ENCODE measurements around the gene CBX6. TPM values are rescaled to one million over a fixed set of nuclear protein-coding genes. Genes with fewer than 3 reads are reported as not detected.

CBX6 gene
- total RNA-seq, 1 experiment from 2014 or later: 119 TPM

GRCh38 chr22:38879108-38879729, 7.2 kb upstream of the CBX6 start:
- intact Hi-C loops (cut with micrococcal nuclease; ENCODE audit: unreplicated experiment): loop anchor here (10.0 kb wide), 1 partner anchor 426 kb away; no protein-coding TSS in a partner anchor
- no peak overlapping the region for H3K27ac ChIP-seq (ENCODE audit: low read depth, low read length, poor library complexity, severe bottlenecking)
- no peak for TF ChIP-seq EZH2 (IDR thresholded peaks at IDR 0.05; ENCODE audit: borderline replicate concordance, low read depth, low read length, poor library complexity, severe bottlenecking)
- TF ChIP-seq CTCF (conservative IDR thresholded peaks at IDR 0.05; ENCODE audit: low read depth, low read length): no peak
- H3K27me3 ChIP-seq (replicated peaks; ENCODE audit: insufficient read depth, low read depth, low read length, poor library complexity): no peaks in the 10 kb centered on the region
- no peak overlapping the region for H3K4me3 ChIP-seq (ENCODE audit: low read depth, low read length, poor library complexity, severe bottlenecking)
- no peaks in the 10 kb centered on the region for H3K36me3 ChIP-seq (ENCODE audit: insufficient read depth, low read length, poor library complexity, severe bottlenecking)
- ChIA-PET POLR2A (ENCODE audit: low non-redundant PET) (no interaction called here), CTCF (no interaction called here)
- H3K9me3 ChIP-seq (ENCODE audit: low read depth, low read length, poor library complexity, severe bottlenecking): no peaks in the 10 kb centered on the region
- no TSS peak for BruUV-seq (replicated peaks)
- peaks cover 8% of the 10 kb centered on the region for H3K4me1 ChIP-seq (ENCODE audit: insufficient read depth, low read length, poor library complexity, severe bottlenecking)
- peak; percentile 76 for DNase-seq (ENCODE audit: low spot score)

- H3K4me1 ChIP-seq (ENCODE audit: insufficient read depth, low read length, poor library complexity, severe bottlenecking): peaks cover 8% of the 10 kb centered on the region
- no TSS peak for BruUV-seq (replicated peaks)
- H3K4me3 ChIP-seq (ENCODE audit: low read depth, low read length, poor library complexity, severe bottlenecking): no peak overlapping the region
- no peaks in the 10 kb centered on the region for H3K27me3 ChIP-seq (replicated peaks; ENCODE audit: insufficient read depth, low read depth, low read length, poor library complexity)
- H3K36me3 ChIP-seq (ENCODE audit: insufficient read depth, low read length, poor library complexity, severe bottlenecking): no peaks in the 10 kb centered on the region
- H3K27ac ChIP-seq (ENCODE audit: low read depth, low read length, poor library complexity, severe bottlenecking): no peak overlapping the region
- TF ChIP-seq EZH2 (IDR thresholded peaks at IDR 0.05; ENCODE audit: borderline replicate concordance, low read depth, low read length, poor library complexity, severe bottlenecking) (no peak), CTCF (conservative IDR thresholded peaks at IDR 0.05; ENCODE audit: low read depth, low read length) (no peak)
- CTCF ChIA-PET: no interaction called here
- H3K9me3 ChIP-seq (ENCODE audit: low read depth, low read length, poor library complexity, severe bottlenecking): no peaks in the 10 kb centered on the region
- intact Hi-C loops (cut with micrococcal nuclease; ENCODE audit: unreplicated experiment): loop anchor here (10.0 kb wide), 1 partner anchor 427 kb away; no protein-coding TSS in a partner anchor
- POLR2A ChIA-PET (ENCODE audit: low non-redundant PET): no interaction called here
- DNase-seq (ENCODE audit: low spot score): no peak
These were observed 6.0 kb upstream of the CBX6 start for GRCh38 chr22:38878001-38878400.

GRCh38 chr22:38874529-38875222, 2.7 kb upstream of the CBX6 start:
- POLR2A ChIA-PET (ENCODE audit: low non-redundant PET): no interaction called here
- DNase-seq (ENCODE audit: low spot score): no peak
- BruUV-seq (replicated peaks): no TSS peak
- Histone ChIP-seq H3K27me3 (replicated peaks; ENCODE audit: insufficient read depth, low read depth, low read length, poor library complexity) (no peaks in the 10 kb centered on the region), H3K9me3 (ENCODE audit: low read depth, low read length, poor library complexity, severe bottlenecking) (no peaks in the 10 kb centered on the region), H3K36me3 (ENCODE audit: insufficient read depth, low read length, poor library complexity, severe bottlenecking) (peaks cover 5% of the 10 kb centered on the region), H3K27ac (ENCODE audit: low read depth, low read length, poor library complexity, severe bottlenecking) (no peak overlapping the region), H3K4me1 (ENCODE audit: insufficient read depth, low read length, poor library complexity, severe bottlenecking) (peaks cover 18% of the 10 kb centered on the region), H3K4me3 (ENCODE audit: low read depth, low read length, poor library complexity, severe bottlenecking) (no peak overlapping the region)
- CTCF ChIA-PET: no interaction called here
- intact Hi-C loops (cut with micrococcal nuclease; ENCODE audit: unreplicated experiment): loop anchor here (5.0 to 10.0 kb wide), 2 partner anchors 243 to 430 kb away; no protein-coding TSS in a partner anchor
- TF ChIP-seq EZH2 (IDR thresholded peaks at IDR 0.05; ENCODE audit: borderline replicate concordance, low read depth, low read length, poor library complexity, severe bottlenecking) (no peak), CTCF (conservative IDR thresholded peaks at IDR 0.05; ENCODE audit: low read depth, low read length) (no peak)

All from A673 (cell line).